GM21528 (cell line): ENCODE measurements around the gene PRLR.

ENCODE experiments used
- ATAC-seq: cut with Tn5 transposase; IDR thresholded peaks from one replicate; pipeline ENCODE4 v1.9.1; 2021; ENCODE audit warnings: mild to moderate bottlenecking, moderate library complexity; ENCODE audit not compliant: unreplicated experiment, low FRiP score

The PRLR gene

GRCh38 chr5:35236770-35237169 lies 6.5 kb upstream of the PRLR start:
- no peak for ATAC-seq

DNA sequence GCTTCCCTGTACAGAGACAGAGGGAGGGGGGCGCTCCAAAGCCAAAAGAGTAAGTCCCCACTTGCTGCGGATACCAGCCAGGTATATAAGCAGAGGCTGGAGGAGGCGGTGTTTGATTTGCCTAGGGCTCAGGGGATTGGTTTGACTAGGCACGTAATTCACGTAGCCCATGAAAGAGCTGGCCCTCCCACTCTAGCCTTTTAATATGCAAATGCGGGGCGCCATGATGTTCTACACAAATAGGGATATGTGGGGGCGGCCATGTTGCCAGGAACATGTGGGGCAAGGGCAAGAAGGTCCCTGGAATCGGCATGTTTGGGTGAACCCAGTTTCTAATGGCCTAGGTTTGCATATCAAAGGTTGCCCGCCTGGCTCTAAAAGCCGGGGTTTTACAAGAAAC lies 3.3 kb upstream of the PRLR start:
- ATAC-seq: no peak

DNA sequence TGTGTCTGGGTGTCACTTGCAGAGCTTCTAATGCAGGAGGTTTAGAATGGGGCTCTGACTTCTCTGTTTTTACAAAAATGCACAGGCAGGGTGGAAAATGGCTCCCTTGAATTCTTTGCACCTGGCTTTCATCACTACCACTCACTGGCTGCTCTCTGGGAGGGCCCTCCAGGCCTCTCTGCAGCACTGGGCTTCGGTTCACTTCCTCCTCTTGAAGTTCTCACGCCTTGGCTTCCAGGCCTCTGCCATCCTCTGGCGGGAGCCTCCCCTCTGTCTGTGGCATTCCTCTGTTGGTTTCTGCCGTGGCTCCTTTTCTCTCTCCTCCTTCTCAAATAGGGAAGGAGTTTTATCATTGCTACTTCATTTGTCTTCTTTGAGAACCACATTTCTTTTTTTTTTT lies 2.8 kb upstream of the PRLR start:
- no peak for ATAC-seq

- no peak for ATAC-seq
Measured at GRCh38 chr5:35232124-35232523, 1.8 kb upstream of the PRLR start.

DNA sequence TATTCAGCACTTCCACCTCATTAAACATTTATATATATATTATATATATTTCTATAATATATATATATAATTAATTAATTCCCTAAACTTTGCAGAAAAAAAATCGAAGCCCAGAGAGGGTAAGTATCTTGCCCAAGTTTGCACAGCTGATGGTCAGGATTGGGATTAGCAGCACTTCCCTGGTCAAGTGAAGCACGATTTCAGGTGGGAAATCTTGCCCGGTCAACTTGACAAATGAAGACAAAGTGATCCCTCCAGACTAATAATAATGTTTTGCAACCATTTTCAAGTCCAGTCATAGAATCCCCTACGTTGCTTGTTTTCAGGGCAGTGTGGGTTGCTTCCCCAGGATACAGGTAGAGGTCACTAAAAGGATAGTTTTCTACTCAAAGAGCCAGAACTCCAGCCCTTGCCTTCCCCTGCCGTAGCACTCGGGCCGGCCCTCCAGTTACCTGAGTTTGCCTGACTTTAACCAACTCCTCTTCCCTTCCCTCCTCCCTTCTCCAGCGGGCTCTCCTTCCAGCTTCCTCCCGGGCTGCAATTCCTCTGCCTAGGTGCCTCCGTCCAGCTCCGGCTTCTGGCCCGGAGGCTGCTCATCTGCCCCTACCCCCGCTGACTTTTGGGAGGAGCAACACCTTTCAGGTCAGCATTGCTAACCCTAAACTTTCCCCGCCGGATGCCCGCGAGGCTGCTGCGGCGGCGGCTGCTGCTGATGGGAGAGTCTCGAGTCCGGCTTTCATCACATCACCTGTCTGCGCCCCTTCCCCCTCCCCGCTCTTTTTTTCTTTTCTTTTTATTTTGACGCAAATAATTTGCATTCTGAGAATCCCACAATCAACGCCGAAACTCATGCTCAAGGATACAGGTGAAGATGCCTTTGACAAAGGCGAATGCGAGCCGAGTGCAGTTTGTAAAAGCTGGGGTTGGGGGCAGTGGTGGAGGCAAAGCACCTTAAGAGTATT lies 930 bp downstream of the PRLR start:
- peak; percentile 69 for ATAC-seq

GRCh38 chr5:35228310-35228709 lies 2.0 kb downstream of the PRLR start:
- no peak for ATAC-seq

- no peak for ATAC-seq
Measured at GRCh38 chr5:35227720-35228119, 2.6 kb downstream of the PRLR start.

DNA sequence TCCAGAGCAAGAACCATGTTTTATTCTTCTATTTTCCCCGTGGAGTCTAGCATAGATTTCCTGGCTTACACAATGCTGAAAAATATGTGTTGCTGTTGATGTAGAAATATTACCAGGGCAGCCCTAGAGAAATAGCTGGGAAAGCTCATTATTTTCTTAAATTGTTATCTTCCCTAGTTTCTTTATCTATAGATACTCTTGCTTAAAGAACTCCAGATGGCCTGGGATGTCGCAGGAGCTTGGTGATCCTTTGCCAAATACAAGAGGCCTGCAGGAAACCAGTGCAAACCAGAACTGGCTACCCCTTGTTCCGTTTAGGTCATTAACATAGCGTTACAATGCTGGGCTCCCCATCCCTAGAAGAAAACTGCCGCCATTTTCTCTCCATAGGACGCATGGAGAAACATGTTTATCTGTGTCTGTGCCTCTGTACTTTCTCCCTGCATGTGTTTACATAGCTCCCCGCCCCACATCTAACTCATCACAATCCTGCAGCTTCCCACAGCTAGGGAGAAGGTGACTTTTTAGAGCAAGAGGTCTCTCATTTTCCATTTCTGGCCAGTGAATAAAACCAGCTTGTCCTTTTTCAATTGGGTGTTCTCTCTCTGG lies 6.4 kb downstream of the PRLR start:
- no peak for ATAC-seq

- no peak for ATAC-seq
Measured at GRCh38 chr5:35220967-35221366, 9.3 kb downstream of the PRLR start.

DNA sequence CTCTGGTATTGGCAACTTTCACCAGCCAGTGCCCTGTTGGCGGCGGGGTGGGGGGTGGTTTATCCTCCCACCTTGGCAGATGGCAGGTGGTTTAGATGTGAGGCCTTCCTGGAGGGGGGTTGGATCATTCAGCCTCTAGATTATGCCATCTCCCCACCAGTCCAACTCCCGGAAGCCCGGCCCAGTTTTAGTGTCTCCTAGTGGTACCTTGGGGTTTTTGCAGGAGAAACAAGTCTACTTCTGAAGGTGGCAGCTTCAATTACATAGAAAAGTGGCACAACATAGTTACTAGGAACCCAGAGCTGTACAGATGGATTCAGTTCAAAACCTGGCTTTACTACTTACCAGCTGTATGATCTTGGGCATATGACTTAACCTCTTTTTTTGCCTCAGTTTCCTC lies 11.3 kb downstream of the PRLR start:
- ATAC-seq: no peak

- ATAC-seq: no peak
Measured at GRCh38 chr5:35214051-35214450, 16.2 kb downstream of the PRLR start.

- no peak for ATAC-seq
Measured at GRCh38 chr5:35213608-35214007, 16.7 kb downstream of the PRLR start.

- peak; percentile 86 for ATAC-seq
Measured at GRCh38 chr5:35212122-35212982, 17.9 kb downstream of the PRLR start.

GRCh38 chr5:35209862-35210261 lies 20.4 kb downstream of the PRLR start:
- ATAC-seq: no peak

- ATAC-seq: no peak
Measured at GRCh38 chr5:35205606-35206005, 24.7 kb downstream of the PRLR start.

DNA sequence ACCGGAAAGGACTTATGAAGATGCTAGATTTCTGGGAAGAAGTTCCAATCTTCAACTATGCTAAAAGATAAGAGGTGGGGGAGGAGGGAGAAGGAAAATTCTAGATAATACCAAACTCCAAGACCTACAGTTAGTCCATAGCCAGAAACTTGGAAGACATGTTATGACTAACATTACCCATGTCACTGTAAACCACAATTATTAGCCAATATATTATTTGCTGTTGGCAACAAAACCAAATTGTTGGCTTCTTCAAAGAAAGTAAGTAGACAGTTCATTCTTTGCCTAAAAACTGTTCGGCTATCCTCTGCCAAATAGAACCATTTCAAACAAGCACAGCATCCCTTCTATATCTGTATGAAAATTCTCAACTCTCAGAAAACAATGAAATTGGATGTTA lies 25.1 kb downstream of the PRLR start:
- ATAC-seq: no peak

DNA sequence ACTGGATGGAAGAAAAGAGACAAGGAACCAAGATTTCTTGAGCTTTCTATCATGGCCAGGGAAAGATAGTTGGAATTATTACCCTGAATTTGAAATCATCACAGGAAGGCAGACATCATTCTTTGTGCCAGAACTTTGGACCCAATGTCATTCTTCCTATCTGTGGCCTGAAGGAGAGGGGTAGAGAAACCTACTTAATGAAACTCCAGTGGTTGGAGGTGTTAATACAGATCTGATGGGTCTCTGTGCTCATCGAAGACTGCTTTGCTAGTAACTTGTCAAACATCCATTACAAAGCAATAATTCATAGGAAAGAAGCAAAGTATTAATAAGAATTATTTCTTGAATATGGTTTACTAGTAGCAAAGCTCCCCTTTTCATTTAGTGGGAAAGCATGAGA lies 26.9 kb downstream of the PRLR start:
- ATAC-seq: no peak

GRCh38 chr5:35202319-35203111 lies 27.8 kb downstream of the PRLR start:
- ATAC-seq: peak; percentile 74

GRCh38 chr5:35201291-35201690 lies 29.0 kb downstream of the PRLR start:
- no peak for ATAC-seq

GRCh38 chr5:35199886-35200285 lies 30.4 kb downstream of the PRLR start:
- ATAC-seq: no peak
